Calu3 (cell line): ENCODE data around the gene PSAPL1. TPM values are rescaled to one million over a fixed set of nuclear protein-coding genes. Genes with fewer than 3 reads are reported as not detected.

ENCODE experiments used
- BruUV-seq: library from RNA; stranded (reverse); fragments of 400-500 nt; replicated peaks from 2 replicates; lab custom pipeline; 2021; lab: Mats Ljungman, UMichigan
- CTCF ChIA-PET: fragments of 300-600 bp; sonication (Branson Sonifier 250); formaldehyde crosslinking; loops from one replicate; lab custom pipeline; 2022; ENCODE audit warnings: antibody characterized with exemption; lab: Charles Lee
- DNase-seq: peaks from one replicate; pipeline ENCODE4 v3.0.0; 2022
- H3K27ac Mint-ChIP-seq: one replicate; pipeline ENCODE4 v1.8.0; 2022; ENCODE audit warnings: mixed read lengths; ENCODE audit not compliant: unreplicated experiment
- H3K27me3 Mint-ChIP-seq: one replicate; pipeline ENCODE4 v1.8.0; 2022; ENCODE audit warnings: mixed read lengths; ENCODE audit not compliant: unreplicated experiment
- H3K36me3 Mint-ChIP-seq: one replicate; pipeline ENCODE4 v1.8.0; 2022; ENCODE audit warnings: mild to moderate bottlenecking, moderate library complexity, mixed read lengths; ENCODE audit not compliant: insufficient read depth, unreplicated experiment
- H3K4me1 Mint-ChIP-seq: one replicate; pipeline ENCODE4 v1.8.0; 2022; ENCODE audit warnings: mild to moderate bottlenecking, low read depth, mixed read lengths; ENCODE audit not compliant: unreplicated experiment
- H3K4me3 Mint-ChIP-seq: one replicate; pipeline ENCODE4 v1.8.0; 2022; ENCODE audit warnings: mild to moderate bottlenecking, low read depth, moderate library complexity, mixed read lengths; ENCODE audit not compliant: unreplicated experiment
- H3K9me3 Mint-ChIP-seq: one replicate; pipeline ENCODE4 v1.8.0; 2022; ENCODE audit warnings: low read depth, mixed read lengths; ENCODE audit not compliant: unreplicated experiment
- CTCF ChIP-seq: fragments of 200-600 bp; IDR thresholded peaks from one replicate; pipeline ENCODE4 v1.8.0; 2022; ENCODE audit warnings: antibody characterized with exemption; ENCODE audit not compliant: unreplicated experiment
- intact Hi-C: fragments of 100-400 bp; cut with micrococcal nuclease; formaldehyde crosslinking; loops from one replicate; pipeline ENCODE4 v1.10.0; 2022; ENCODE audit not compliant: unreplicated experiment
- total RNA-seq: library from RNA; stranded (reverse); gene quantifications from 2 replicates; pipeline ENCODE4 v1.2.3, GENCODE V29; 2022

Gene PSAPL1
- total RNA-seq, 1 experiment from 2014 or later = not detected

GRCh38 chr4:7424553-7425111, 10.1 kb downstream of the PSAPL1 start:
- no peaks in the 10 kb centered on the region for H3K36me3 Mint-ChIP-seq
- H3K9me3 Mint-ChIP-seq = no peaks in the 10 kb centered on the region
- H3K27me3 Mint-ChIP-seq = peaks cover 13% of the 10 kb centered on the region
- H3K4me3 Mint-ChIP-seq = no peak overlapping the region
- no peak overlapping the region for H3K27ac Mint-ChIP-seq
- CTCF ChIA-PET = no interaction called here
- TF ChIP-seq CTCF = no peak
- intact Hi-C loops = no loop called here
- no TSS peak for BruUV-seq
- DNase-seq = no peak
- H3K4me1 Mint-ChIP-seq = peaks cover under 1% of the 10 kb centered on the region

- Mint-ChIP-seq H3K36me3 (no peaks in the 10 kb centered on the region), H3K27ac (no peak overlapping the region), H3K4me3 (no peak overlapping the region), H3K4me1 (no peaks in the 10 kb centered on the region), H3K27me3 (peaks cover 13% of the 10 kb centered on the region), H3K9me3 (no peaks in the 10 kb centered on the region)
- CTCF ChIA-PET = no interaction called here
- no peak for TF ChIP-seq CTCF
- DNase-seq = no peak
- intact Hi-C loops = no loop called here
- BruUV-seq = no TSS peak
Measured at GRCh38 chr4:7423801-7424552, 10.8 kb downstream of the PSAPL1 start.

GRCh38 chr4:7423391-7423790, 11.3 kb downstream of the PSAPL1 start:
- no peak for TF ChIP-seq CTCF
- BruUV-seq = no TSS peak
- no peak for DNase-seq
- H3K4me1 Mint-ChIP-seq = no peaks in the 10 kb centered on the region
- H3K27ac Mint-ChIP-seq = no peak overlapping the region
- H3K9me3 Mint-ChIP-seq = no peaks in the 10 kb centered on the region
- intact Hi-C loops = no loop called here
- CTCF ChIA-PET = no interaction called here
- no peaks in the 10 kb centered on the region for H3K36me3 Mint-ChIP-seq
- H3K27me3 Mint-ChIP-seq = peaks cover 19% of the 10 kb centered on the region
- H3K4me3 Mint-ChIP-seq = no peak overlapping the region

GRCh38 chr4:7422898-7423180, 11.9 kb downstream of the PSAPL1 start:
- no peak for DNase-seq
- H3K27ac Mint-ChIP-seq = no peak overlapping the region
- CTCF ChIA-PET = no interaction called here
- H3K36me3 Mint-ChIP-seq = no peaks in the 10 kb centered on the region
- H3K9me3 Mint-ChIP-seq = no peaks in the 10 kb centered on the region
- no TSS peak for BruUV-seq
- TF ChIP-seq CTCF = no peak
- intact Hi-C loops = no loop called here
- H3K4me1 Mint-ChIP-seq = no peaks in the 10 kb centered on the region
- H3K27me3 Mint-ChIP-seq = peaks cover 24% of the 10 kb centered on the region
- H3K4me3 Mint-ChIP-seq = no peak overlapping the region
